ENCODE results near the gene ZNF366.

DNA sequence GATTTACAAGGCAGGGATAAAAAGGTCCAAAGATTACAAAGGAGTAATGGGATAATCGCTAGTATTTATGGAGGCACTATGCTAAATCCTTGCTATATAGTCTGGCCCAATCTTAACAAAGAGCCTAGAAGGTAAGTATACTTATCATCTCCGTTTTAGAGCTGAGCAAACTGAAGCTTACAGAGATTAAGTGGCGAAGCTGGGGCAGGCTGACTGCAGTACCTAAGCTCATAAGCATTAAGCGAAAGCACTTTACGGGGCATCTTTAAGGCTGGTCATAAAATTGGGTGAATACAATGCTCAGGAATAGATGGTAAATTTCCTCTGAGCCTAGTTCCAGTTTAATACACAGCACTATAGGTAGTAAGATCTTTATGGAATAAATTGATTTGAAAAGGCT lies 30.0 kb upstream of the ZNF366 start:
- TF ChIP-seq, protein P1, sequence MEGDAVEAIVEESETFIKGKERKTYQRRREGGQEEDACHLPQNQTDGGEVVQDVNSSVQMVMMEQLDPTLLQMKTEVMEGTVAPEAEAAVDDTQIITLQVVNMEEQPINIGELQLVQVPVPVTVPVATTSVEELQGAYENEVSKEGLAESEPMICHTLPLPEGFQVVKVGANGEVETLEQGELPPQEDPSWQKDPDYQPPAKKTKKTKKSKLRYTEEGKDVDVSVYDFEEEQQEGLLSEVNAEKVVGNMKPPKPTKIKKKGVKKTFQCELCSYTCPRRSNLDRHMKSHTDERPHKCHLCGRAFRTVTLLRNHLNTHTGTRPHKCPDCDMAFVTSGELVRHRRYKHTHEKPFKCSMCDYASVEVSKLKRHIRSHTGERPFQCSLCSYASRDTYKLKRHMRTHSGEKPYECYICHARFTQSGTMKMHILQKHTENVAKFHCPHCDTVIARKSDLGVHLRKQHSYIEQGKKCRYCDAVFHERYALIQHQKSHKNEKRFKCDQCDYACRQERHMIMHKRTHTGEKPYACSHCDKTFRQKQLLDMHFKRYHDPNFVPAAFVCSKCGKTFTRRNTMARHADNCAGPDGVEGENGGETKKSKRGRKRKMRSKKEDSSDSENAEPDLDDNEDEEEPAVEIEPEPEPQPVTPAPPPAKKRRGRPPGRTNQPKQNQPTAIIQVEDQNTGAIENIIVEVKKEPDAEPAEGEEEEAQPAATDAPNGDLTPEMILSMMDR (IDR thresholded peaks at IDR 0.05) = no peak
- TF ChIP-seq POLR2AphosphoS5 (IDR thresholded peaks at IDR 0.05) (no peak), POLR2A (IDR thresholded peaks at IDR 0.05) (no peak)

All from stomach (tissue), 4 donors.